ENCODE data around the gene CDHR1. TPM values are rescaled to one million over a fixed set of nuclear protein-coding genes. Genes with fewer than 3 reads are reported as not detected.

Gene CDHR1
- total RNA-seq, 1 experiment from 2014 or later, result not detected

DNA sequence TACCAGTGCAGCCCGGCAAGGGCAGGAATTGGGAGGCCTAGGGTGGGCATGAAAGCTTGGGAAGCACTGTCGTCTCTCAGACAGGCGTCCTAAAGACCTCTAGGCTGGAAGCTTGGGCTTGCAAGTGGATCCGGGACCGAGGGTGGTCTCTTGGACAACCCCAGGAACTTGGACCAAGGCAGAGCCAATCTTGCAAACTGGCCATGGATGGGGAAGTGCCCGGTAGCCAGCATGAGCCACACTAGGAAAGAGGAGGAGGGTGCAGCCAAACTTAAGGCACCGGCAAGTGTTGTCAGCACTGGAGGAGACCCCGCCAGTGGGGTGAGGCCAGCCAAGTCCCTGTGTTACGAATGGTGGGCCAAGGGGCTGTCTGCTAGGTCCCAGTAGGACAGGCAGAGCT, 22.5 kb downstream of the CDHR1 start:
- Histone ChIP-seq H2AFZ (no peak overlapping the region; the same call in 1 of the 2 replicates), H3F3A (ENCODE audit: insufficient read depth, low read depth) (no peaks in the 10 kb centered on the region), H3K27me3 (ENCODE audit: insufficient read depth, low read depth) (peaks cover 97% of the 10 kb centered on the region), H3K4me2 (no peak overlapping the region), H3K9me3 (ENCODE audit: insufficient read depth, low read depth) (no peaks in the 10 kb centered on the region), H3K9me2 (ENCODE audit: insufficient read depth) (no peaks in the 10 kb centered on the region), H3K4me3 (no peak overlapping the region), H3K27ac (no peak overlapping the region), H3K36me3 (ENCODE audit: low read depth) (no peaks in the 10 kb centered on the region), H4K20me1 (ENCODE audit: insufficient read depth) (no peaks in the 10 kb centered on the region; the same call in 1 of the 2 replicates), H3K79me2 (ENCODE audit: low read depth) (no peaks in the 10 kb centered on the region), H3K4me1 (replicated peaks; ENCODE audit: insufficient read depth) (no peaks in the 10 kb centered on the region)
- ChIA-PET POLR2A (ENCODE audit: unreplicated experiment) (no interaction called here), CTCF (interaction anchor here (0.6 kb wide), 1 partner anchor 1038 kb away, joined by 3 read pairs; no protein-coding TSS in a partner anchor)
- no peak for DNase-seq
- no TSS peak for BruUV-seq (replicated peaks)
- TF ChIP-seq EZH2 (IDR thresholded peaks at IDR 0.05; ENCODE audit: low read depth), result no peak
- TF ChIP-seq CTCF (conservative IDR thresholded peaks at IDR 0.05), result no peak
- intact Hi-C loops (cut with micrococcal nuclease; ENCODE audit: unreplicated experiment), result no loop called here

- no peaks in the 10 kb centered on the region; the same call in 1 of the 2 replicates for H4K20me1 ChIP-seq (ENCODE audit: insufficient read depth)
- intact Hi-C loops (cut with micrococcal nuclease; ENCODE audit: unreplicated experiment), result no loop called here
- H3K4me2 ChIP-seq, result no peak overlapping the region
- no peaks in the 10 kb centered on the region for H3F3A ChIP-seq (ENCODE audit: insufficient read depth, low read depth)
- H3K27ac ChIP-seq, result no peak overlapping the region
- no peaks in the 10 kb centered on the region for H3K36me3 ChIP-seq (ENCODE audit: low read depth)
- DNase-seq, result no peak
- ChIA-PET POLR2A (ENCODE audit: unreplicated experiment) (no interaction called here), CTCF (interaction anchor here (0.6 kb wide), 1 partner anchor 1037 kb away, joined by 3 read pairs; no protein-coding TSS in a partner anchor)
- H3K4me1 ChIP-seq (replicated peaks; ENCODE audit: insufficient read depth), result no peaks in the 10 kb centered on the region
- H3K27me3 ChIP-seq (ENCODE audit: insufficient read depth, low read depth), result peaks cover 97% of the 10 kb centered on the region
- H2AFZ ChIP-seq, result no peak overlapping the region
- H3K9me3 ChIP-seq (ENCODE audit: insufficient read depth, low read depth), result no peaks in the 10 kb centered on the region
- H3K79me2 ChIP-seq (ENCODE audit: low read depth), result no peaks in the 10 kb centered on the region
- H3K9me2 ChIP-seq (ENCODE audit: insufficient read depth), result no peaks in the 10 kb centered on the region
- BruUV-seq (replicated peaks), result no TSS peak
- no peak overlapping the region for H3K4me3 ChIP-seq
- TF ChIP-seq EZH2 (IDR thresholded peaks at IDR 0.05; ENCODE audit: low read depth), result no peak
- no peak for TF ChIP-seq CTCF (conservative IDR thresholded peaks at IDR 0.05)
These were observed 23.4 kb downstream of the CDHR1 start for GRCh38 chr10:84217746-84218145.

DNA sequence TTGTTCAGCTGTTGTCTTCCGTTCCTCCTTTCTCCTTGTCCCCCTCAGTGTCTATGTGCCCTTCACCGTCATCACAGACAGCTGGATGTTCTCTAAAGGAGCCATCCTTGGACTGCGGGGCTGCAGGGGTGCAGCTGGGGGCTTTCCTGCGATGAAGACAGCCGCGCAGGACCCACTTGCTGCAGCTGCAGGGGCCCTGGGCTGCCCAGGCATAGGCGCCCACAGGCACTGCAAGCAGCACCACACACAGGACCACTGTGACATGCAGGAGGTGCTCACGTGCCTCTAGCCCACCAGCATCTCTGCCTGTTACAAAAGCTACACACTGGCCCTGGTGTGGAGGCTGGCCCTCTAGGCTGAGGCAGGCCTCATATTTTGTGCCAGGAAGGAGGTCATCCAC, 27.6 kb downstream of the CDHR1 start:
- no peaks in the 10 kb centered on the region for H3F3A ChIP-seq (ENCODE audit: insufficient read depth, low read depth)
- no peaks in the 10 kb centered on the region for H3K9me2 ChIP-seq (ENCODE audit: insufficient read depth)
- no peaks in the 10 kb centered on the region for H3K4me1 ChIP-seq (replicated peaks; ENCODE audit: insufficient read depth)
- intact Hi-C loops (cut with micrococcal nuclease; ENCODE audit: unreplicated experiment), result no loop called here
- POLR2A ChIA-PET (ENCODE audit: unreplicated experiment), result no interaction called here
- H3K4me2 ChIP-seq, result no peak overlapping the region
- H3K79me2 ChIP-seq (ENCODE audit: low read depth), result no peaks in the 10 kb centered on the region
- H3K27ac ChIP-seq, result no peak overlapping the region
- H3K36me3 ChIP-seq (ENCODE audit: low read depth), result no peaks in the 10 kb centered on the region
- H3K27me3 ChIP-seq (ENCODE audit: insufficient read depth, low read depth), result peaks cover 76% of the 10 kb centered on the region
- H3K9me3 ChIP-seq (ENCODE audit: insufficient read depth, low read depth), result no peaks in the 10 kb centered on the region
- no TSS peak for BruUV-seq (replicated peaks)
- no peak for DNase-seq
- H2AFZ ChIP-seq, result no peak overlapping the region
- no peaks in the 10 kb centered on the region; the same call in 1 of the 2 replicates for H4K20me1 ChIP-seq (ENCODE audit: insufficient read depth)
- TF ChIP-seq CTCF (conservative IDR thresholded peaks at IDR 0.05) (no peak), EZH2 (IDR thresholded peaks at IDR 0.05; ENCODE audit: low read depth) (no peak)
- CTCF ChIA-PET, result no interaction called here
- H3K4me3 ChIP-seq, result no peak overlapping the region

All from PC-9 (cell line).